Effector memory CD4-positive, alpha-beta T cell (primary cell): Measurements from ENCODE around the gene FAM234B.

Experiments
- DNase-seq, 3 donors: peaks; one replicate each; pipeline ENCODE4 v3.0.0-alpha.2; 2020
- H3K27ac ChIP-seq: 2 replicates; pipeline ENCODE4 v1.7.0; 2013; ENCODE audit warnings: mild to moderate bottlenecking, low read length, moderate library complexity; ENCODE audit not compliant: insufficient read depth, poor library complexity, severe bottlenecking
- H3K27me3 ChIP-seq: replicated peaks from 2 replicates; pipeline ENCODE4 v1.7.0; 2013; ENCODE audit warnings: mild to moderate bottlenecking, low read length; ENCODE audit not compliant: insufficient read depth, control insufficient read depth, poor library complexity, severe bottlenecking
- H3K36me3 ChIP-seq: 2 replicates; pipeline ENCODE4 v1.7.0; 2013; ENCODE audit warnings: mild to moderate bottlenecking, low read length, moderate library complexity; ENCODE audit not compliant: control insufficient read depth, insufficient read depth
- H3K4me1 ChIP-seq: 2 replicates; pipeline ENCODE4 v1.7.0; 2013; ENCODE audit warnings: low read length, mild to moderate bottlenecking; ENCODE audit not compliant: control insufficient read depth, insufficient read depth, poor library complexity, severe bottlenecking
- H3K4me3 ChIP-seq: 2 replicates; pipeline ENCODE4 v1.7.0; 2013; ENCODE audit warnings: low read length, low read depth, mild to moderate bottlenecking; ENCODE audit not compliant: insufficient read depth, poor library complexity, severe bottlenecking
- H3K9me3 ChIP-seq: 2 replicates; pipeline ENCODE4 v1.7.0; 2013; ENCODE audit warnings: mild to moderate bottlenecking, low read length, moderate library complexity; ENCODE audit not compliant: control insufficient read depth

The FAM234B gene

DNA sequence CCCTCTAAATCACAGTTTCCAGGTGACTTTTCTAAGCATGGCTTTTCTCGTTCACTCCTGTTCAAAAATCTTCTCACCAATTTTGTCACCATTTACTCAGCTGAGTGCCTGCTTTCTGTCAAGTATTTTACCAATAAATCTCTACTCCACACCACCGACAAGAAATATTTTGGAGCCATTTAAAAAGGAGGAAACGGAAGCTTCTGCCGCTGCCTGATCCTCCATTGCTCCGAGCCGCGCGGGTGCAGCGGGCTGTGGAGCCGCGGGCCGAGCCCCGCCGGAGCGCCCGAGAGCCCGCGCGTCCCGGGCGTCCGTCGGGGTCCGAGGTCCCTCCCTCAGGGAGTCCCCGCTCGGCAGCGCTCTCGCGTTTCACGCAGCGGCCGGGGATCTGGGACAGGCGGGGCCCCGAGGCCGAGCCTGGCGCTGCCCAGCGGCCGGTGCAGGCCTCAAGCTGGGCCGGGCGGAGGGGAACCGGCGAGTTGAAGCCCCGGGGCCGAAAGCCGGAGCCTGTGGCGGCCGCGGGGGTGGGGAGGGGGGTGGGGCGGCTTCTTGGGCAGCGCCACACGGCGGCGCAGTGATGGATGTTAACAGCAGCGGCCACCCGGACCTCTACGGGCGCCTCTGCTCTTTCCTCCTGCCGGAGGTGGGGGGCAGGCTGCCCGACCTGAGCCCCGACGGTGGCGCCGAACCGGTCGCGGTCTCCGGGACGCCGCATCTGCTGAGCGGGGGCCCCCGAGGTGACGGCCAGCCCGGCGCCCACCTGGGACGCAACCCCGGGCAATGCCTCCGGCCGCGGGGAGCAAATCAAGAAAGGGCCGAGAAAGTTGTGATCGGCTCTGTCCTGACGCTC lies 43.0 kb upstream of the FAM234B start:
- peak overlapping the region; percentile 71 for H3K4me3 ChIP-seq

GRCh38 chr12:13001775-13002040 lies 42.5 kb upstream of the FAM234B start:
- Histone ChIP-seq H3K4me3 (peak overlapping the region; percentile 71), H3K36me3 (no peaks in the 10 kb centered on the region), H3K4me1 (peaks cover 8% of the 10 kb centered on the region), H3K27me3 (no peaks in the 10 kb centered on the region), H3K27ac (no peak overlapping the region), H3K9me3 (no peaks in the 10 kb centered on the region)
- no peak for DNase-seq

More for the DNA sequence above, 43.0 kb upstream of the FAM234B start:
- H3K27me3 ChIP-seq: no peaks in the 10 kb centered on the region
- H3K27ac ChIP-seq: peak overlapping the region; percentile 67
- peaks cover 8% of the 10 kb centered on the region for H3K4me1 ChIP-seq
- H3K9me3 ChIP-seq: no peaks in the 10 kb centered on the region
- H3K36me3 ChIP-seq: no peaks in the 10 kb centered on the region
- DNase-seq: peak in 2 of 3 donors; percentile 9 to 21

DNA sequence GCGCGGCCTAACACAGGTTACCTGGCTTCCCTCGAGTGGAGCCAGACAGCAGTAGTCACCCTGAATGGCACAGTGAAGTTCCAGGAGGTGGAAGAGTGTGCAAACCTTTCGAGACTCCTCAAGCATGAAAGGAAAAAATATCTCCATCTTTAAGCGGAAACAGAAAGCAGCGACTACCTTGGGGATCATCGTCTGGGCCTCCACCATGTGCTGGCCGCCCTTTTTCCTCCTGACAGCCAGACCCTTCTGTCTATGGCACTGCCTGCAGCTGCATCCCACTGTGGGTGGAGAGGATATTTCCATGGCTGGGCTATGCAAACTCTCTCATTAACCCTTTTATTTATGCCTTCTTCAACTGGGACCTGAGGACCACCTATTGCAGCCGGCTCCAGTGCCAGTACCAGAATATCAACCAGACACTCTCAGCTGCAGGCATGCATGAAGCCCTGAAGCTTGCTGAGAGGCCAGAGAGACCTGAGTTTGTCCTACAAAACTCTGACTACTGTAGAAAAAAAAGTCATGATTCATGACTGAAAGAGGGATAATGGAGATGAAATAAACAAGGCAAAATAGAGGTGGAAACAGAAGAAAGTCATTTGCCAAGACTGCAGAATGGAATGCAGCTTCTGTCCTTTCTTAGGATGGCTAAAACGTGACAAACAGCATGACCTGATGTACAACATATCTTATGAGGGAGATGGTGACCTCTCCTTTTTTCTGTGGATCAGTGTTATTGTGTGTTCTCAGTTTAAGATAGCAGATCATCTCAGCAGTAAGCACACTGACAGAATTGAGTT lies 41.7 kb upstream of the FAM234B start:
- H3K27me3 ChIP-seq: no peaks in the 10 kb centered on the region

DNA sequence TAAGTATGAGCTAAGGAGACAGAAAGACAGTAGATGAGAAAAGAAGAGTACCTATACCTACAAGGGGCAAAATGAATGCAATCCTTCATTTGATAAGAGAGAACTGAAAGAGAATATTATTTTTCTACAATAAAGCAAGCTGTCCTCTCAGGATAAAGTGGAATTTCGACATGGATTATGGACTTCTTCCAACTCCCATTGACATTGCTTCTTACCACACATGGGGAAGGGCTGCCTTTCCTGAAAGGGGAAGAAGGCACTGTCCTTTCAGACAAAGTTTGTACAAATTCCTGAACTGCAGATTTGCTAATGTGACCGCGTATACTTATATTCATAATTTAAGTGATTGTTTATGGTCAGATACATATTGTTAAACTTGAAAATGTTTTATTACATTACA lies 39.8 kb upstream of the FAM234B start:
- Histone ChIP-seq H3K27me3 (no peaks in the 10 kb centered on the region), H3K4me3 (no peak overlapping the region), H3K27ac (no peak overlapping the region), H3K9me3 (no peaks in the 10 kb centered on the region), H3K36me3 (no peaks in the 10 kb centered on the region), H3K4me1 (peaks cover 6% of the 10 kb centered on the region)
- no peak for DNase-seq

More for the DNA sequence above, 41.7 kb upstream of the FAM234B start:
- H3K4me1 ChIP-seq: peaks cover 8% of the 10 kb centered on the region
- no peak overlapping the region for H3K27ac ChIP-seq
- no peak for DNase-seq
- H3K36me3 ChIP-seq: no peaks in the 10 kb centered on the region
- no peak overlapping the region for H3K4me3 ChIP-seq
- no peaks in the 10 kb centered on the region for H3K9me3 ChIP-seq

DNA sequence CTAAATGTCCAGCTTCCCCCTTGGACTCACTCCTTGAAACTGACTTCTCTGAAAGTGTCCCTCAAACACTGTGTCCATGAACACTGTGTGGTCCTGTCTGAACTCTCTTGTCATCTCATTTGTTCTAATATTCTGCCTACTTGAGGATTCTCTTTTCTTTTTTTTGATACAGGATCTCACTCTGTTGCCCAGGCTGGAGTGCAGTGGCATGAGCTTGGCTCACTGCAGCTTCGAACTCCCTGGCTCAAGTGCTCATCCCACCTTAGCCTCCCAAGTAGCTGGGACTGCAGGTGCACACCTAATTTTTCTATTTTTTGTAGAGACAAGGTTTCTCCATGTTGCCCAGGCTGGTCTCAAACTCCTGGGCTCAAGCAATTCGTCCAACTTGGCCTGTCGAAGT lies 39.2 kb upstream of the FAM234B start:
- no peak for DNase-seq
- H3K4me3 ChIP-seq: no peak overlapping the region
- no peaks in the 10 kb centered on the region for H3K4me1 ChIP-seq
- H3K36me3 ChIP-seq: no peaks in the 10 kb centered on the region
- no peaks in the 10 kb centered on the region for H3K27me3 ChIP-seq
- H3K9me3 ChIP-seq: no peaks in the 10 kb centered on the region
- H3K27ac ChIP-seq: no peak overlapping the region

- Histone ChIP-seq H3K36me3 (no peaks in the 10 kb centered on the region), H3K27ac (no peak overlapping the region), H3K4me3 (no peak overlapping the region), H3K9me3 (no peaks in the 10 kb centered on the region), H3K4me1 (no peaks in the 10 kb centered on the region), H3K27me3 (no peaks in the 10 kb centered on the region)
- no peak for DNase-seq
Observed at GRCh38 chr12:13005649-13006048, 38.5 kb upstream of the FAM234B start.

GRCh38 chr12:13007496-13008233 lies 36.5 kb upstream of the FAM234B start:
- H3K4me3 ChIP-seq: no peak overlapping the region
- H3K27me3 ChIP-seq: no peaks in the 10 kb centered on the region
- no peak overlapping the region for H3K27ac ChIP-seq
- no peaks in the 10 kb centered on the region for H3K36me3 ChIP-seq
- no peaks in the 10 kb centered on the region for H3K9me3 ChIP-seq
- H3K4me1 ChIP-seq: no peaks in the 10 kb centered on the region
- no peak for DNase-seq

- H3K36me3 ChIP-seq: no peaks in the 10 kb centered on the region
- H3K4me1 ChIP-seq: no peaks in the 10 kb centered on the region
- H3K4me3 ChIP-seq: no peak overlapping the region
- H3K9me3 ChIP-seq: no peaks in the 10 kb centered on the region
- no peak overlapping the region for H3K27ac ChIP-seq
- no peaks in the 10 kb centered on the region for H3K27me3 ChIP-seq
- no peak for DNase-seq
Observed at GRCh38 chr12:13008741-13009380, 35.3 kb upstream of the FAM234B start.

DNA sequence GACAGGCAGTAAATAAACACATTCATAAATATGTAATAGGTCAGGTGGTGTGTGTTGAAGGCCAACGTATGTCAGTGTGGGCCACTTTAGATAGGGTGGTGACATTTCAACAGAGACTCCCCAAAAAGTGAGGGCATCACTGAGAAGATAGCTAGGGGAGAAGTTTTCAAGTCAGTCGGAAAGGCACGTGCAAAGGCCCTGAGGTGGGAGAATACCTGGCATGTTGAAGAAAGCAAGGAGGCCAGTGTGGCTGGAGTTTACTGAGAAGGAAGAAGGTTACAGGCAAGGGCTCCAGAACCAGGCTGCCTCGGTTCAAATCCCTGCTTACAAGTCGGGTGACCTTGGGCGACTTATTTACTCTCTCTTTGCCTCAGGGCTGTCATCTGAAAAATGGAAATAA lies 33.1 kb upstream of the FAM234B start:
- no peak overlapping the region for H3K4me3 ChIP-seq

More for the DNA sequence above, 33.1 kb upstream of the FAM234B start:
- Histone ChIP-seq H3K4me1 (no peaks in the 10 kb centered on the region), H3K27me3 (no peaks in the 10 kb centered on the region), H3K9me3 (no peaks in the 10 kb centered on the region), H3K27ac (no peak overlapping the region), H3K36me3 (no peaks in the 10 kb centered on the region)
- no peak for DNase-seq
